SW 1271 (cell line): ENCODE results near the gene C2orf69.

ENCODE experiments used
- DNase-seq, 2 experiments: peaks; one replicate each; lab custom pipeline; 2025; lab: John Stamatoyannopoulos, UW

The C2orf69 gene

GRCh38 chr2:199914372-199914958 lies 3.4 kb downstream of the C2orf69 start:
- DNase-seq, result no peak

GRCh38 chr2:199916980-199917379 lies 5.9 kb downstream of the C2orf69 start:
- DNase-seq, result no peak

GRCh38 chr2:199922856-199923255 lies 11.8 kb downstream of the C2orf69 start:
- no peak for DNase-seq

GRCh38 chr2:199923924-199924323 lies 12.8 kb downstream of the C2orf69 start:
- no peak for DNase-seq

GRCh38 chr2:199926806-199927205 lies 15.7 kb downstream of the C2orf69 start:
- DNase-seq, result no peak

GRCh38 chr2:199928226-199928625 lies 17.1 kb downstream of the C2orf69 start:
- no peak for DNase-seq

GRCh38 chr2:199928626-199929025 lies 17.5 kb downstream of the C2orf69 start:
- DNase-seq, result no peak

GRCh38 chr2:199929262-199929661 lies 18.2 kb downstream of the C2orf69 start:
- no peak for DNase-seq

- DNase-seq, result no peak
These were observed 21.3 kb downstream of the C2orf69 start for GRCh38 chr2:199932312-199932855.

- DNase-seq, result no peak
These were observed 22.4 kb downstream of the C2orf69 start for GRCh38 chr2:199933466-199933865.

- DNase-seq, result no peak
These were observed 25.5 kb downstream of the C2orf69 start for GRCh38 chr2:199936554-199936953.

GRCh38 chr2:199940373-199940772 lies 29.3 kb downstream of the C2orf69 start:
- DNase-seq, result peak; percentile 11 to 70

GRCh38 chr2:199943373-199943772 lies 32.3 kb downstream of the C2orf69 start:
- no peak for DNase-seq

- no peak for DNase-seq
These were observed 35.1 kb downstream of the C2orf69 start for GRCh38 chr2:199946196-199946595.

GRCh38 chr2:199946836-199947235 lies 35.7 kb downstream of the C2orf69 start:
- no peak for DNase-seq

- DNase-seq, result no peak
These were observed 39.3 kb downstream of the C2orf69 start for GRCh38 chr2:199950396-199950795.

GRCh38 chr2:199951023-199951422 lies 39.9 kb downstream of the C2orf69 start:
- no peak for DNase-seq

- DNase-seq, result peak in 1 of 2 experiments; percentile 14
These were observed 43.9 kb downstream of the C2orf69 start for GRCh38 chr2:199955007-199955338.

GRCh38 chr2:199955339-199956061 lies 44.4 kb downstream of the C2orf69 start, which contains the start of the genes MAIP1 and TYW5:
Gene MAIP1 (plus strand): TSS chr2:199955582. CDS start chr2:199955799, 217 bp downstream.
Gene TYW5 (minus strand): TSS chr2:199955491. CDS start chr2:199955470, 21 bp downstream.
- DNase-seq, result peak; percentile 64 to 91

- DNase-seq, result peak in 1 of 2 experiments; percentile 21
These were observed 44.9 kb downstream of the C2orf69 start for GRCh38 chr2:199956062-199956380.

GRCh38 chr2:199958014-199958413 lies 46.9 kb downstream of the C2orf69 start:
- DNase-seq, result no peak

- DNase-seq, result no peak
These were observed 51.1 kb downstream of the C2orf69 start for GRCh38 chr2:199962203-199962602.

- no peak for DNase-seq
These were observed 55.3 kb downstream of the C2orf69 start for GRCh38 chr2:199966405-199966804.

- DNase-seq, result no peak
These were observed 55.9 kb downstream of the C2orf69 start for GRCh38 chr2:199966976-199967375.
